IMR-90 (cell line): ENCODE measurements around the gene AMZ1. TPM values are rescaled to one million over a fixed set of nuclear protein-coding genes. Genes with fewer than 3 reads are reported as not detected.

Experiments used
- ATAC-seq: fragments of 200-7000 bp; cut with Tn5 transposase; 2 replicates; pipeline ENCODE4 v1.9.1; 2020; ENCODE audit warnings: low read depth, mild to moderate bottlenecking, moderate library complexity
- BruUV-seq: library from RNA; stranded (reverse); fragments of 400-500 nt; replicated peaks from 2 replicates; lab custom pipeline; 2021; lab: Mats Ljungman, UMichigan
- CTCF ChIA-PET: fragments of 300-600 bp; formaldehyde crosslinking; extraction: SDS; loops from one replicate; lab custom pipeline; 2021; ENCODE audit warnings: antibody characterized with exemption; lab: Yijun Ruan, JAX
- POLR2A ChIA-PET: fragments of 300-600 bp; sonication (Branson Sonifier 250); formaldehyde crosslinking; loops from one replicate; lab custom pipeline; 2022; ENCODE audit warnings: antibody characterized with exemption; ENCODE audit not compliant: unreplicated experiment; lab: Charles Lee
- DNase-seq: peaks from one replicate; pipeline ENCODE4 v3.0.0; 2013
- H2AFZ ChIP-seq: replicated peaks from 2 replicates; pipeline ENCODE3; 2013; ENCODE audit warnings: low read length, mild to moderate bottlenecking; ENCODE audit not compliant: poor library complexity
- H2AK5ac ChIP-seq: 2 replicates; pipeline ENCODE4 v1.6.1; 2013; ENCODE audit warnings: low read depth, low read length, inconsistent platforms
- H2AK9ac ChIP-seq: replicated peaks from 2 replicates; pipeline ENCODE3; 2013; ENCODE audit warnings: mild to moderate bottlenecking, low read depth, low read length, moderate library complexity; ENCODE audit not compliant: poor library complexity
- H2BK120ac ChIP-seq: 2 replicates; pipeline ENCODE4 v1.6.1; 2013; ENCODE audit warnings: low read depth, low read length, inconsistent platforms
- H2BK15ac ChIP-seq: 3 replicates; pipeline ENCODE4 v1.6.1; 2013; ENCODE audit warnings: low read depth, low read length, inconsistent platforms
- H2BK20ac ChIP-seq: 2 replicates; pipeline ENCODE4 v1.6.1; 2013; ENCODE audit warnings: low read depth, mild to moderate bottlenecking, inconsistent platforms, low read length, moderate library complexity
- H2BK5ac ChIP-seq: 2 replicates; pipeline ENCODE4 v1.6.1; 2013; ENCODE audit warnings: mild to moderate bottlenecking, low read depth, low read length, inconsistent platforms; ENCODE audit not compliant: poor library complexity, severe bottlenecking
- H3K14ac ChIP-seq: replicated peaks from 2 replicates; pipeline ENCODE4 v1.6.1; 2013; ENCODE audit warnings: low read depth, low read length, inconsistent platforms
- H3K18ac ChIP-seq: 2 replicates; pipeline ENCODE4 v1.6.1; 2013; ENCODE audit warnings: low read depth, low read length, control low read depth
- H3K23ac ChIP-seq: 2 replicates; pipeline ENCODE4 v1.6.1; 2013; ENCODE audit warnings: low read depth, low read length, inconsistent platforms
- H3K27ac ChIP-seq: 2 replicates; pipeline ENCODE4 v1.5.1; 2013; ENCODE audit warnings: mild to moderate bottlenecking, control low read depth, low read length; ENCODE audit not compliant: insufficient read depth
- H3K27me3 ChIP-seq: 2 replicates; pipeline ENCODE4 v1.6.1; 2013; ENCODE audit warnings: low read length; ENCODE audit not compliant: control insufficient read depth, insufficient read depth
- H3K36me3 ChIP-seq: 2 replicates; pipeline ENCODE4 v1.6.1; 2013; ENCODE audit warnings: low read length, mixed read lengths; ENCODE audit not compliant: control insufficient read depth, insufficient read depth
- H3K4ac ChIP-seq: 2 replicates; pipeline ENCODE4 v1.6.1; 2013; ENCODE audit warnings: low read depth, low read length, inconsistent platforms
- H3K4me1 ChIP-seq: 2 replicates; pipeline ENCODE4 v1.6.1; 2013; ENCODE audit warnings: low read length, mixed read lengths; ENCODE audit not compliant: control insufficient read depth, insufficient read depth
- H3K4me2 ChIP-seq: 2 replicates; pipeline ENCODE4 v1.6.1; 2013; ENCODE audit warnings: low read depth, mild to moderate bottlenecking, control low read depth, low read length, moderate library complexity
- H3K4me3 ChIP-seq: 2 replicates; pipeline ENCODE4 v1.5.1; 2013; ENCODE audit warnings: low read depth, mild to moderate bottlenecking, control low read depth, low read length, moderate library complexity; ENCODE audit not compliant: insufficient read depth
- H3K56ac ChIP-seq: 2 replicates; pipeline ENCODE4 v1.6.1; 2013; ENCODE audit warnings: low read length, inconsistent platforms; ENCODE audit not compliant: insufficient read depth; ENCODE audit errors: extremely low read depth
- H3K79me1 ChIP-seq, 2 experiments: 2 replicates each; pipeline ENCODE4 v1.6.1; 2013; ENCODE audit warnings: low read length in 2 of 2, inconsistent platforms in 1 of 2, low read depth in 1 of 2
- H3K9ac ChIP-seq: 2 replicates; pipeline ENCODE4 v1.6.1; 2013; ENCODE audit warnings: low read depth, low read length, control low read depth
- H3K9me1 ChIP-seq: 2 replicates; pipeline ENCODE4 v1.6.1; 2013; ENCODE audit warnings: low read length, inconsistent platforms; ENCODE audit not compliant: insufficient read depth
- H3K9me3 ChIP-seq: 2 replicates; pipeline ENCODE4 v1.6.1; 2013; ENCODE audit warnings: low read length; ENCODE audit not compliant: control insufficient read depth, insufficient read depth
- H4K20me1 ChIP-seq: 2 replicates; pipeline ENCODE4 v1.6.1; 2013; ENCODE audit warnings: low read length, inconsistent platforms; ENCODE audit not compliant: insufficient read depth
- H4K5ac ChIP-seq: 2 replicates; pipeline ENCODE4 v1.6.1; 2013; ENCODE audit warnings: mild to moderate bottlenecking, low read depth, low read length, control low read depth
- H4K8ac ChIP-seq, 2 experiments: 2 replicates each; pipeline ENCODE4 v1.6.1; 2013; ENCODE audit warnings: low read depth in 2 of 2, low read length in 2 of 2, control low read depth in 1 of 2, inconsistent platforms in 1 of 2
- H4K91ac ChIP-seq: 2 replicates; pipeline ENCODE4 v1.6.1; 2013; ENCODE audit warnings: low read depth, low read length, inconsistent platforms; ENCODE audit not compliant: insufficient read depth
- BHLHE40 ChIP-seq: fragments of 150-350 bp; IDR thresholded peaks from 2 replicates; pipeline ENCODE4 v1.6.1; 2016; ENCODE audit warnings: mild to moderate bottlenecking, low read depth, low read length
- CEBPB ChIP-seq: IDR thresholded peaks from 2 replicates; pipeline ENCODE4 v1.6.1; 2012; ENCODE audit warnings: low read depth, low read length, improper control_type of control experiment
- CHD1 ChIP-seq: IDR thresholded peaks from 2 replicates; pipeline ENCODE4 v1.6.1; 2012; ENCODE audit warnings: low read depth, low read length, improper control_type of control experiment
- MXI1 ChIP-seq: IDR thresholded peaks from 2 replicates; pipeline ENCODE4 v1.6.1; 2012; ENCODE audit warnings: low read depth, mild to moderate bottlenecking, low read length, moderate library complexity, borderline replicate concordance
- POLR2A ChIP-seq: IDR thresholded peaks from 2 replicates; pipeline ENCODE4 v1.6.1; 2012; ENCODE audit warnings: mild to moderate bottlenecking, low read depth, low read length
- RCOR1 ChIP-seq: IDR thresholded peaks from 2 replicates; pipeline ENCODE4 v1.6.1; 2012; ENCODE audit warnings: mild to moderate bottlenecking, low read length, improper control_type of control experiment; ENCODE audit not compliant: insufficient replicate concordance
- SMC3 ChIP-seq: fragments of 150-350 bp; IDR thresholded peaks from 2 replicates; pipeline ENCODE4 v1.6.1; 2016; ENCODE audit warnings: low read depth, mild to moderate bottlenecking, antibody characterized with exemption, low read length, moderate library complexity
- USF2 ChIP-seq: fragments of 150-350 bp; IDR thresholded peaks from 2 replicates; pipeline ENCODE4 v1.6.1; 2017; ENCODE audit warnings: mild to moderate bottlenecking, antibody characterized with exemption, low read length, low read depth
- WGBS, 2 experiments: methylation state at CpG; one replicate each; pipeline versions ENCODE4 v1.1.5 to v1.1.7; 2013; ENCODE audit warnings: missing lambda C conversion rate in 2 of 2; ENCODE audit not compliant: insufficient read length in 1 of 2; ENCODE audit errors: extremely low coverage in 2 of 2; 5-methylcytosine and 5-hydroxymethylcytosine counted together
- dilution Hi-C: fragments of 300-500 bp; cut with HindIII; formaldehyde crosslinking; loops from one replicate; pipeline ENCODE4 v1.14.3; 2018; ENCODE audit warnings: low sequenced_read_pairs; ENCODE audit not compliant: unreplicated experiment
- in situ Hi-C: fragments of 300-500 bp; cut with MboI; formaldehyde crosslinking; loops from 3 replicates; pipeline ENCODE4 v1.14.3; 2019; ENCODE audit warnings: low sequenced_read_pairs, inconsistent platforms, mixed read lengths
- intact Hi-C: fragments of 100-400 bp; cut with micrococcal nuclease; formaldehyde crosslinking; loops from 2 replicates; pipeline ENCODE4 v1.10.0; 2022
- polyA plus RNA-seq, 3 experiments: library from polyadenylated mRNA; depleted of rRNA; stranded (reverse); fragments of >200 nt; gene quantifications; 2 replicates each; pipeline ENCODE4 v1.2.3, GENCODE V29; 2012; ENCODE audit warnings: low replicate concordance in 1 of 3
- total RNA-seq: library from RNA; depleted of rRNA; stranded (reverse); fragments of >200 nt; gene quantifications from 2 replicates; pipeline ENCODE4 v1.2.3, GENCODE V29; 2012

AMZ1 gene
- total and polyA plus RNA-seq, 2 of the 4 experiments (the other 2 are of a cell fraction): 0.54 to 1.6 TPM

- Histone ChIP-seq H2BK5ac (peak overlapping the region; percentile 81), H4K5ac (no peak overlapping the region), H3K9me1 (peaks cover 36% of the 10 kb centered on the region), H2BK120ac (0 out of 2 replicates have a peak overlapping the region, but pooled peaks have one; percentile 8), H2AK5ac (peak overlapping the region; percentile 88), H3K18ac (no peak overlapping the region), H3K56ac (no peak overlapping the region), H3K27me3 (no peaks in the 10 kb centered on the region), H2AK9ac (peak overlapping the region; percentile 92), H3K9me3 (no peaks in the 10 kb centered on the region), H4K91ac (no peak overlapping the region; the same call in 1 of the 2 replicates), H4K8ac (peak overlapping the region in 1 of 2 experiments; percentile 71; a peak in 1 of 4 replicates), H3K14ac (peak overlapping the region; percentile 41; the same call in 1 of the 2 replicates), H3K4me1 (peaks cover 64% of the 10 kb centered on the region), H3K4ac (no peak overlapping the region; the same call in none of the 2 replicates), H3K23ac (no peak overlapping the region), H3K27ac (peak overlapping the region; percentile 41), H3K4me2 (no peak overlapping the region), H4K20me1 (peaks cover 90% of the 10 kb centered on the region), H3K79me1 (peaks cover 14 to 94% of the 10 kb centered on the region in 2 experiments; a peak in 3 of 4 replicates), H3K36me3 (peaks cover 4% of the 10 kb centered on the region; the same call in 1 of the 2 replicates), H2AFZ (peak overlapping the region; percentile 21), H3K9ac (no peak overlapping the region), H3K4me3 (no peak overlapping the region), H2BK20ac (no peak overlapping the region), H2BK15ac (no peak overlapping the region)
- ChIA-PET POLR2A (no interaction called here), CTCF (no interaction called here)
- TF ChIP-seq CEBPB: no peak
- no peak for TF ChIP-seq USF2
- TF ChIP-seq CHD1: no peak
- TF ChIP-seq POLR2A: no peak
- no peak for TF ChIP-seq MXI1
- no peak for TF ChIP-seq BHLHE40
- TF ChIP-seq SMC3: no peak
- no peak for TF ChIP-seq RCOR1
- no TSS peak for BruUV-seq
- ATAC-seq: no peak
- no peak for DNase-seq
- dilution Hi-C loops: no loop called here
- in situ Hi-C loops: no loop called here
- WGBS, 2 experiments: 92% methylated on average over 25 of the region's 37 CpGs; no CpG with 5 or more reads in 1 of the 2 experiments
- intact Hi-C loops: loop anchor here (10.0 kb wide), 1 partner anchor 165 kb away; the partner anchor contains the start of gene GRIFIN
Observed at GRCh38 chr7:2639695-2640481, 48.1 kb upstream of the AMZ1 start.
